MM.1S (cell line): ENCODE data around the gene SRSF2.

Source experiments
- EZH2 ChIP-seq: fragments of 300-600 bp; sonication (generic); optimal IDR thresholded peaks from 2 replicates; pipeline ENCODE3; 2017; ENCODE audit warnings: low read depth, mild to moderate bottlenecking, antibody characterized with exemption, low read length, mixed read lengths
- TF ChIP-seq, protein P1 (sequence below): fragments of 300-600 bp; sonication (generic); IDR thresholded peaks from 2 replicates; pipeline ENCODE4 v1.5.1; 2016; ENCODE audit warnings: antibody characterized with exemption, low read length, mixed read lengths

DNA sequence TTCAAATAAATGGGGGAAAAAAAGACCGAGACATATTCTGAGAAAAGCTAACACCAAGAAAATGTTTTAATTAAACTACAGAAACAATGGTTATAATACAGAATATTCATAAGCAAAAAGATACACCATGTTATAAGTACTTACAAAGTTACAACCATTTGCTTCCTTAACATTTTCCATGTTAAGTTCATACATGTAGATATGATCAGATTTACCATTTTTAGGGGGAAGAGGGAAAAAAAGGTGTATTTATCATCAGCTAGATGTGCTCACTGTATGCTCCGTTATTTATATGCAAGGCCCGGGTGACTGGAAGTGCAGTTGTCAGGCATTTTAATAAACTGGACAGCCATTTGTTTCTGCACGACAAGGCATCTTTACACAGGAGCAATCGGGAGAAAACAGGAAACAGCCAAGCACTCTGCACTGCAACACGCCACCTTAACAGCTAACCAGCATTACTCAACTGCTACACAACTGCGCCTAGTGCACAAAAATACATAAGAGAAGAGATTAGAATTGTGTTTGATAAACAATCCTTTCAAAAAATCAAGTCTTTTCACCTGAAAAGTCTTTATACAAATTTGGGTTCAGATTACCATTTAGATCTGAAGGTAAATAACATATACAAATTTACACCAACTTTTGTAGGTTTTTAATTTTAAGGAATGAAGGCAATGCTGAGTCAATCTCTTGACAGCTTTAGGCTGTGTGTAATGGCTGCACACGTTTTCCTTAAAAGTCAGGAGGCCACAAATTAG is 2.9 kb downstream of the SRSF2 start:
- TF ChIP-seq, protein P1, sequence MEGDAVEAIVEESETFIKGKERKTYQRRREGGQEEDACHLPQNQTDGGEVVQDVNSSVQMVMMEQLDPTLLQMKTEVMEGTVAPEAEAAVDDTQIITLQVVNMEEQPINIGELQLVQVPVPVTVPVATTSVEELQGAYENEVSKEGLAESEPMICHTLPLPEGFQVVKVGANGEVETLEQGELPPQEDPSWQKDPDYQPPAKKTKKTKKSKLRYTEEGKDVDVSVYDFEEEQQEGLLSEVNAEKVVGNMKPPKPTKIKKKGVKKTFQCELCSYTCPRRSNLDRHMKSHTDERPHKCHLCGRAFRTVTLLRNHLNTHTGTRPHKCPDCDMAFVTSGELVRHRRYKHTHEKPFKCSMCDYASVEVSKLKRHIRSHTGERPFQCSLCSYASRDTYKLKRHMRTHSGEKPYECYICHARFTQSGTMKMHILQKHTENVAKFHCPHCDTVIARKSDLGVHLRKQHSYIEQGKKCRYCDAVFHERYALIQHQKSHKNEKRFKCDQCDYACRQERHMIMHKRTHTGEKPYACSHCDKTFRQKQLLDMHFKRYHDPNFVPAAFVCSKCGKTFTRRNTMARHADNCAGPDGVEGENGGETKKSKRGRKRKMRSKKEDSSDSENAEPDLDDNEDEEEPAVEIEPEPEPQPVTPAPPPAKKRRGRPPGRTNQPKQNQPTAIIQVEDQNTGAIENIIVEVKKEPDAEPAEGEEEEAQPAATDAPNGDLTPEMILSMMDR, result no peak
- no peak for TF ChIP-seq EZH2
